AG09319 (cell line): ENCODE data around the gene SLC9A1.

Source experiments
- DNase-seq: peaks from one replicate; pipeline ENCODE4 v3.0.0-alpha.2; 2010; ENCODE audit warnings: low read depth; ENCODE audit errors: extremely low read depth
- TF ChIP-seq, protein P1 (sequence below): IDR thresholded peaks from 2 replicates; pipeline ENCODE4 v1.5.1; 2011; ENCODE audit warnings: low read depth, mild to moderate bottlenecking, inconsistent platforms, low read length, moderate library complexity

Gene SLC9A1

DNA sequence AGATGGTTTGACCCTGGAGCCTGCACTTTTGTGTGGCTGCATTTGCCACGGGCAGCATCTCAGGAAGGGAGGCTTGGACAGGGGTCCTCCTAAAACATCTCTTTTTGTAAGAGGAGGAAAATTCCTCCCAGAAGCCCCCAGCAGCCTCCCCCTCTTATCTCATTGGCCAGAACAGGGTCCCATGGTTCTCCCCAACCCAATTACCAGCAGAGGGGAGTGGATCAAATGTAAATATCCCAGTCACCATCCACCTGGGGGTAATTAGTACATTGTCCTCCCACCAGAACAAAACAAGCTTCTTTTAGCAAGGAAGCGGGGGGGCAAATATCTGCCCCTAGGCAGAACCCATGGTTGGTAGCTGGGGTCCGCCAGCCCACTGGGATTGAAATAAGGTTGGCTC, 97.5 kb downstream of the SLC9A1 start:
- DNase-seq: no peak
- TF ChIP-seq, protein P1, sequence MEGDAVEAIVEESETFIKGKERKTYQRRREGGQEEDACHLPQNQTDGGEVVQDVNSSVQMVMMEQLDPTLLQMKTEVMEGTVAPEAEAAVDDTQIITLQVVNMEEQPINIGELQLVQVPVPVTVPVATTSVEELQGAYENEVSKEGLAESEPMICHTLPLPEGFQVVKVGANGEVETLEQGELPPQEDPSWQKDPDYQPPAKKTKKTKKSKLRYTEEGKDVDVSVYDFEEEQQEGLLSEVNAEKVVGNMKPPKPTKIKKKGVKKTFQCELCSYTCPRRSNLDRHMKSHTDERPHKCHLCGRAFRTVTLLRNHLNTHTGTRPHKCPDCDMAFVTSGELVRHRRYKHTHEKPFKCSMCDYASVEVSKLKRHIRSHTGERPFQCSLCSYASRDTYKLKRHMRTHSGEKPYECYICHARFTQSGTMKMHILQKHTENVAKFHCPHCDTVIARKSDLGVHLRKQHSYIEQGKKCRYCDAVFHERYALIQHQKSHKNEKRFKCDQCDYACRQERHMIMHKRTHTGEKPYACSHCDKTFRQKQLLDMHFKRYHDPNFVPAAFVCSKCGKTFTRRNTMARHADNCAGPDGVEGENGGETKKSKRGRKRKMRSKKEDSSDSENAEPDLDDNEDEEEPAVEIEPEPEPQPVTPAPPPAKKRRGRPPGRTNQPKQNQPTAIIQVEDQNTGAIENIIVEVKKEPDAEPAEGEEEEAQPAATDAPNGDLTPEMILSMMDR: no peak

DNA sequence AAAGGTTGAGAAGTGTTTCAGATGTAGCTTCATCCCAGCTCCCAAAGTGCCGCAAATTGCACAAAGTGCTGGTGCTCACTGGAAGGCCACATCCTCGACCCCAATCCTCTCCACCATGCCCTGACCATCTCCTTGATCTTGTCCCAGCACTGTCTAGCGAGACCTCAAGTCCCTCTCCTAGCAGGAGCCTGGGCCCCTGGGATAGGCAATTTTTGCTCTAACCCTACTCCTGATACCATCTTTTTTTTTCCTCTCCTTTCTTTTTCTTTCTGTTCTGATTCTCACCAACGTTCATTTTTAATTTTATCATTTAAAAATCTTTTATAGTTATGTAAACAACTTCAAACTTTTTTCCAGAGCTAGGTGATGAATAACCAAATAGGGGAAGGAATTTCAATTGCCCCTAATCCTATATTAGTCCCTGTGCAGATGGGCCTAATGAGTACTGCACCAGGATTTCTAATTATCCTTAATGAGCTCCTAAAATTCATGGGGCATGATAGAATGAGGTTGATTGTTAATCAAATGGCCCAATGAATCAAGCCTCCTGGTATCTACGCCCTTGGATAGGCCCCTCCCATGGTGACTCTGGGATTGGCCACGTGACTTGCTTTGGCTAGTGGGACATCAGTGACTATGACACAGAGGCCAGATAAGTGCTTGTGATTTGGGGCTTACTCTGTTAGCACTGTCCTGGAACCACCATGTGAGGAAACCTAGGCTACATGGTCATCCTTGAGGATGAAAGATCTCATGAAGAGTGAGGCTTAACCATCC, 100.8 kb downstream of the SLC9A1 start:
- no peak for DNase-seq
- TF ChIP-seq, protein P1: no peak

DNA sequence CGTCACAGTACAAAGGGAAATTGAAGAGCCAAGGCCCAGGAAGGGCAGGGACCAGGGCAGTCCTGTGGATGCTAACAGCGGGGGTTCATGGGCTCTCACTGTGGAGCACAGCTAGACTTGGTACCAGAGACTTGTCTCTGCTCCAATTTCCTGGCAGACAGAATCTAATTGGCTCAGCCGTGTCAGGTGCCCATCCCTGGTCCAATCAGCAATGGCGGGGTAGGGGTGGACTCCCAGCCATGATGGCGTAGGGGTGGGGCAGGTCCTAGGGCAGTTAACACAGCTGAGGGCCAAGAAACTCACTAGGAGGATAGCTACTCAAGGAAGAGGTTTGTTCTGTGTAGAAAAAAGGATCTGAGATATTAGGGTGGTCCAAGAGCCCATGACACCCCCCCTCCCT, 102.4 kb downstream of the SLC9A1 start:
- TF ChIP-seq, protein P1: no peak
- DNase-seq: no peak

GRCh38 chr1:27049607-27050006, 105.3 kb downstream of the SLC9A1 start:
- TF ChIP-seq, protein P1: no peak
- no peak for DNase-seq

GRCh38 chr1:27049100-27049499, 105.8 kb downstream of the SLC9A1 start:
- TF ChIP-seq, protein P1: no peak
- DNase-seq: no peak
